Islet of Langerhans (tissue), 1 donor: ENCODE data around the gene SH2D1B.

Source experiments
- FAIRE-seq: peaks from one replicate; lab custom pipeline; 2011; peaks lifted over from hg19 to GRCh38; lab: Jason Lieb, UNC

Gene SH2D1B

DNA sequence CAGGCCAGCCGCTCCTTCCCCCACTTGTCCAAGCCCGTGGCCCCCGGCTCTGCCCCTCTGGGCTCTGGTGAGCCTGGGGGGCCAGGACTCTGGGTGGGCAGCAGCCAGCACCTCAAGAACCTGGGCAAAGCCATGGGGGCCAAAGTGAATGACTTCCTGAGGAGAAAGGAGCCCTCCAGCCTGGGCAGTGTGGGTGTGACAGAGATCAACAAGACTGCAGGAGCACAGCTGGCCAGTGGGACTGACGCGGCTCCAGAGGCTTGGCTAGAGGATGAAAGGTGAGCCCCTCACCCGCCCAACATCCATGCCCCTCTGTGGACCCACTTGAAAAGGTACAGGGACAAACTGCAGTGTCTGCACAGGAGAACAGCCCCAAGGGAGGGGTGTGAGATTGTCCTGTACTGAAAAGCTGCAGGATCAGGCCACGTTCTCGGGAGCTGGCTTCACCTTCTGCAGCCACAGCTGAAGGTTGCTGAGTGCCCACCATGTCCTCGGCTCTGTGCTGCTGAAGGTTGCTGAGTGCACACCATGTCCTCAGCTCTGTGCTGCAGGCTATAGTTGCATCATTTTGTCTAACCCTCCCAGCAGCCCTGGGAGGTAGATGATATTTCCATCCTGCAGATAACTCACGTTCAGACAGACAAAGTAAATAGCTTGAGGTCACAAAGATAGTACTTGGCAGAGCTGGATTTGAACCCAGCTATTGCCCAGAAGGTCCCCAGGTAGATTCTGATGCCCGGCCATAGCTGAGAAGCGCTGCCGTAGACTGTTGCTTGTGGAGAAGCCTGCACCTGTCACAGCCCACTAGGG, 29.8 kb downstream of the SH2D1B start:
- no peak for FAIRE-seq

DNA sequence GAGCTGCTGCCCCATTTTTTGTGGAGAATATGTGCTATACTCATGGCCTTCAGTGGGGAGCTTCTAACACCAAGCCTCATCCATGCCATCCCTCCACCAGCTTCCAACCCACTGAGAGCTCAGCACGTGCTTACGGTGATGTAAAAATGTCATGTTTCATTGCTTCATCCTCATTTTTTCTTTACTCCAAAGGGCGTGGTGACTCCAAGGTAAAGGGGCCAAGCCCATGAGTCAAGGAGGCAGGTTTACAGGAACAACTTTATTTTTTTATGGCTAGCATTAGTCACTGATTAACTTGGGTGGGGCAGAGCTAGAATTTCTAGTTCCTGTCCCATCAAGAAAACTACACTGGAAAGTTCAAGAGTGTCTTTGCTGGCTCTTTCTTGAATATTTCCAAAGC, 30.6 kb downstream of the SH2D1B start, which contains the start of gene C1orf226:
Gene C1orf226, plus strand, starts transcription at position 346 of the 400 bp plus-strand sequence. CDS start 174 bp downstream, outside the sequence.
- FAIRE-seq: no peak

DNA sequence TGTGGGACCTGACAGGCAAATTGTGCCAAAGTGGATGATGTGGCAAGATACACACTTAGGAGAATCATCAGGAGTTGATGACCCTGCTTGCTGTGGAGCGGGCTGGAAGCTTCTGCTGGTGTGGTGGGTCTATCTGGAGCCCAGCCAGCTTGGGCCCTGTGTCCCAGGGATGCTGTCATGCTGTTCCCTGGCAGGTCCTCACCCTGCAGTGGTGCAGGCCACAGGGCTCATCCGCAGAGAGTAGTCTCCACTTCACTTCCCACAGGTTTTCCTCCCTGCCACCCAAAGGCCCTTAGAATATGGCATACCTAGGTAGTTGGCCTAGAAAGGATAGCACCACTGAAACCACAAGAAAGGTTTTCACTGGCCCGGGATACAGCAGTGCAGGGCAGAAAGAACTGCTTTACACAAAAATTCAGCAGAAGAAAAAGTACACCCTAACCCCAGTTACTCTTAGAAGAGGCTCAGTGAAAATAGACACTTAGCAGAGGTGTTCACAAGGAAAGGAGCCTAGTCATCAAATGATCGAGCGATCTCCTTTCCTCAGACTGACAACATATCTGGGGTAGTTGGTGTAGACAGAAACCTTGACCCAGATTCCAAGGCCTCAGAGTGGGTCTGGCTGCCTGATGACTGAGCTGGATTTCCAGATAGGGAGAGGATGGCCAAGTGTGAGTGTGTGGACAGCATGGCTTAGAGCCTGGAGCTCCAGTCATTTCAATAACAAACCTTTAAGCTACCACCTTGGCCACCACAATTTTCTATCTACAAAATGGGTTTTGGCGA, 31.7 kb downstream of the SH2D1B start:
- FAIRE-seq: no peak

DNA sequence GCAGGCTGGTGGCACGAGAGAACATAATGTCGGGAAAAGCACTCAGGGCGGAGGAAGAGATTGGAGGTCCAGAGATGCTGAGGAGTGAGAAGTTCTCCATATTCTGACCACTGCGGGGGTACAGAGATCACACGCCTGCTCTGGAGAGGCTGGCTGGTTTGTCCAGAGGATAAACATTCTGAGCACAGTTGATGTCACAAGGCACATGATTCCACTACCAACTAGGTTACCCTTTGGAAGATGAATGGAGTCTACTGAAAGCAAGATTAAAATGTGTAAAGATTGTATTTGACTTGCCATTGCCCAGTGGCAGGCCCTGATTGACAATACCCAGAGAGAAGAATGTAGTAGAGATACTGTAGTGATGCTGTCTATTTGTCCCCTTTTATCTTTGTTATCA, 35.2 kb downstream of the SH2D1B start, which contains the start of gene SPATA46:
Gene SPATA46, minus strand, starts transcription at position 164 of the 400 bp plus-strand sequence. Its CDS starts 64 bp downstream, at position 100.
- no peak for FAIRE-seq

DNA sequence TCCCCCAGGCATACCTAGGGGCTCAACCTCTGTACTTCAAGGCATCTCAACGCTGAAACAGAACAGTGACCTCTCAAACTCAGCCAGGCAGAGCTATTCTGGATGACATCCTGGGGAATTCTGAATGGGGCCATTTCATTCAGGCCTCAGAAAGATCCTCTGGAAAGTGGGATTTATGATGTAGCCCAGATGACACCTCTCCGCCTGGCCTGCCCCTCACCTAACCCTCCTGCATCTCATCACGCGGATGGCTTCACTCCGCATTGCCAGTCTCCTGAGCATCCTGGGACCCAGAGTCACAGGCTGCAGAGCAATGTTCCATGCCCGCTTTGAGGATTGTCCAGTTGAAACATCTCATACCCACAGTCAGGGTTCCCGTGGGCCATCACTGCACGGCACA, 36.5 kb downstream of the SH2D1B start:
- FAIRE-seq: no peak

DNA sequence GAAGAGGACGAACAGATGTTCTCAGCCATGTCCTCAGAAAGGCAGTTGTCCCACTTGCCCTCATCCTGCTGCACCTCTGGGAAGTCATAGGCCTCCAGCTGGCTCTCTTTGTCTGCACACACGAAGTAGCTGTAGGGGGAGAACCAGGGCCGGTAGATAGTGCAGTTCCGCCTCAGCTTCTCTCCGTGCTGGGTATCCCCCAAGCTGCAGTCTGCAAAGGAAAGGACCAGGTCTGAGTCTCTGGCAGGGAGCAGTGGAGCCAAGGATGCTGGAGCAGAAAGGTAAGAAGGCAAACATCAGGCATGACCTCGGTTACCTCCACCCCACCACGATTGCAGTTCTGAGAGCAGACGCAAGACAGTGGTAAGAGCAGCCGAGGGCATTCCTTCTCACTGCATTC, 37.5 kb downstream of the SH2D1B start:
- no peak for FAIRE-seq

DNA sequence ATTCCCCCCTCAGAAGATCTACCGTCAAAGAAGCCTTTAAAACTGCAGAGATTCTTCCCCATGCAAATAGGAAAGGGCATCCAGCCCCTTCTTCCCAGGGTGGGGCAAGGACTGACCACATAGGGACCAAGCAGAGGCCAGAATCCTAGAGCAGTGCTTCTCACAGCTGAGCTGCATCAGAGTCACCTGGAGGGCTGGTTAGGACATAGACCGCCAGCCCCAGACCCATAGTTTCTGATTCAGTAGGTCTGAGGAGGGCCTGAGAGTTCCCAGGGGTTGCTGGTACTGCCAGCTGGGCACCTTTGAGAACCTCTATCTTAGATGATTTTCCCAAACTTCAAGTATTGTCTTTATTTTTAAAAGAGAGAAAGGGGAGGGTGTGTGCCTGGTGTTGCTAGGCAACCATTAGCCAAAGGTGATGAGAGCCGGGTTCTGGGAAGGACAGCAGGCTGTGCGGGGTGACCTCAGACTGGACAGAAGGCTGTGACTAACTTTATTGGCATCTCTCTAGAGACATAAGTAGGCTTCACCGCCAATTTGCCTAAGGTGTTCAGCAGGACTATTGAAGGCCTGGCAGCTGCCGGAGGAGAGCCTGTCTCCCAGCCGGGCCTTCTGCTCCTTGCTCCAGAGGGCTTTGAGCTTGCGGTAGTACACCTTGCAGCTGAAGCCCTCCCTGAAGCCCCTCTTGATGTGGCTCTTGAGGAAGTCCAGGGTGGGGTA, 38.2 kb downstream of the SH2D1B start:
- FAIRE-seq: no peak

DNA sequence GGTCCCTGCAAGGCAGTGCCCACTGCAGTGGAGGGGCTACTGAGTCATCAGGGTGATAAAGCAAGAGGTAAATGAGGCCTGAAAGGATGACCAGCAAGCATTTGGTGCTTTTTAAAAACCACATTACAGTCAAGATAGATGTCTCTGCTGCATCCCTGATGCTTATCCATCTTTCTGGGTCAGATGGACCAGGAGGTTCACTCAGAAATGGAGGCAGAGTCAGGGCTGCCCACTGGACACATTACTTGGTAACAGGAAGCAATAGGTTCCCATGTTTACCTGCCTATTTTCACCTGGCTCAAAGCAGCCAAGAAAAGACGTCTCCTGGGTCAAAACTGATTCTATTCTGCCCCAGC, 38.9 kb downstream of the SH2D1B start:
- FAIRE-seq: no peak

DNA sequence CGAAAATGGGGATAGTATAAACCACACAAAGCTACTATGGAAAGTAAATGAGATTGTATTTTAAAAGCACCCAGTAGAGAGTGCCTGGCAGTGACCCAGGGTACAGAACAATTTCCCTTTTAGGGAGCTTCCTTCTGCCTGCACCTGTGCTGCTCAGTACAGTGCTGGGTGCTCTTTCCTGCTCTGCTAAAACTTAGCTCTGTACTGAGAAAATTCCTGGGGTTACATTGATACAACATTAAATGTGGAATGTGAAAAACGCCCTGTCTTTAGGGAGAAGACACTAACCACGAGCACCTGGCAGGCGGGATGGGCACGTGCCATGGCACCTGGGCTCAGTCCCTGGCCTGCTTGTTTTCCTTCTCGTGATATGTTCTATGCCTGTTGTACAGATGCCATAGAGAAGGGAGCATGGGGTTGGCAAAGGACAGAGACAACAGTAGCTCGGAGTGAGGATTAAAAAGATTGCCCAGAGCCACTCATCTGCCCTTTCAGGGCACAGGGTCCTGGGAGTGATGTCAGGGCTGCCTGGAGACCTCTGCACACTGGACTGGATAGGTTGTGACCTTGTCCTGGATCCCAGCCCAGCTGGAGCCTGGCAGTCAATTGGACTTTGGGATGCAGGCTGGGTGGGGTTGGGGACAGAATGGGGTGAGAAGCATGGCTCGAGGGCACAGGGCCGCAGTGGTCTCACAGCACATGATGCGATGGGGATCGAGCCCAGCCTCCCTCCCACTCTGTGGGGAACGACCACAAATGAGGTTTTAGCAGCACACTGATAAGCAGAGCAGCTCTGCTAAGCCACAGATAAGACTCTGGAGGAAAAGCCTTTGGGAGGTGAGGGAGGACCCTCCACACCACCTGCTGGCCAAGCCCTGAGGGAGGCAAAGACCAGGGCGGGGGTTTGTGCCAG, 39.5 kb downstream of the SH2D1B start:
- no peak for FAIRE-seq

DNA sequence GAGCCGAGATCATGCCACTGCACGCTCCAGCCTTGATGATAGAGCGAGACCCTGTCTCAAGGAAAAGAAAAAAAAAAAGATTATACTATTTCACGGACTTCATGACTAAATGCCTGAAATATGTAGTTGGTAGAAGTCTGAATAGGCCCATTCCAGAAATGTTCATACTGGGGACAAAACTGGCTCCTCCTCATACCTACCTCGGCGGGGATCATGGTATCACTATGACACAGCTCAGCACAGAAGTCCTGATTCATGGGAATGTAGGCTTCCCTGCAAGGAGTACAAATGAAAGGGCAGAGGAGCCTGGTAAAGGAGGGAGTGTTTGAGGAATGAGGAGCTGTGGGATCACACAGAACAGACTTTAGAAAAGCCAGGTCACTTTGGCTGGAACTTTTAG, 40.3 kb downstream of the SH2D1B start:
- FAIRE-seq: no peak

DNA sequence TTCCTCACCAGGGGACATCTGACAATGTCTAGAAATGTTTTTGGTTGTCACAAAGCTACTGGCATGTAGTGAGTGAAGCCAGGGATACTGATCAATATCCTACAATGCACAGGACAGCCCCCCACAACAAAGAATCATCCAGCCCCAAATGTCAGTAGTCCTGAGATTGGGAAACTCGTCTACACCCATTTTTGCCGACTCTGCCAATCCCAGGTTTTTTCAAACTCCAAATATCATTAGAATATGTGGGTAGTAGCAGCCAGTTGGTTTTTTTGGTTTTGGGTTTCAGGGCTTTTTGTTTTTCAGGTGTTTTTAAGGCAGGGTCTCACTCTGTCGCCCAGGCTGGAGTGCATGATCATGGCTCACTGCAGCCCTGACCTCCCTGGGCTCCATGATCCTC, 41.2 kb downstream of the SH2D1B start:
- FAIRE-seq: no peak

DNA sequence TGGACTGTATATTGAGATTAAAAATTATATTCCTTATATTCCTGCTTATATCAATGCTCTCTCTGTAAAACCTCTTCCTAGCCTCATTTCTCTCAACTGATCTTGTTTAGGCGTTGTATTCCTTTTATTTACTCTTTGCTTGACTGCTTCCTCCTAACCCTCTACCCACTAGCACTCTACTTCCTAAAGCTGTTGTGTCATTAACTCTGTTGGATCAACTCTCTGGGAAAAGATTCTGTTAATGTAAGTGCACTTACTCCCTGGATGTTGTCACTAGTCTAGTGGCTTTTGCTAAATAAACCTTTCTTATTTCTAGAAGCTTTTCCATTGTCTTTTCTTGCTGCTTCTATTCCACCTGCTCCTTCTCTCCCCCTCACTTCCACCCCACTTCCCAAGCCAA, 41.8 kb downstream of the SH2D1B start:
- FAIRE-seq: no peak

DNA sequence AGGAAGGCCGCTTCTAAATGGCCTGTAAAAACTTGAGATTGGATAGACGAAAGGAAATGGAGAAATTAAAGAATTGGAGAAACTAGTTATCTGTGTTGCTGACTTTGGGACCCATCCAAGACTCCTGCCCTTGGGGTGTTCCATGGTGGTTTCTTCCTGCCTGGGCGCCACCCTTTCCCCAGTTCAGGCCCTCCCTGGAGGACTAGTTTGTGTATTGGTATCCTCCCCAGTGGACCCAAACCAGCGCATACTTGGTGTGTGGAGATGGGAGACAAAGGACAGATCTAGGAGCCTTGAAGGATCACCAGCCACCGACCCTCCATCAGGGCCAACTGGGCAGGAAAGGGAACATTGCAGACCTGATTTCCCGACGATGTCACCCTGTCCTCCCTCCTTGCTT, 42.4 kb downstream of the SH2D1B start:
- no peak for FAIRE-seq

DNA sequence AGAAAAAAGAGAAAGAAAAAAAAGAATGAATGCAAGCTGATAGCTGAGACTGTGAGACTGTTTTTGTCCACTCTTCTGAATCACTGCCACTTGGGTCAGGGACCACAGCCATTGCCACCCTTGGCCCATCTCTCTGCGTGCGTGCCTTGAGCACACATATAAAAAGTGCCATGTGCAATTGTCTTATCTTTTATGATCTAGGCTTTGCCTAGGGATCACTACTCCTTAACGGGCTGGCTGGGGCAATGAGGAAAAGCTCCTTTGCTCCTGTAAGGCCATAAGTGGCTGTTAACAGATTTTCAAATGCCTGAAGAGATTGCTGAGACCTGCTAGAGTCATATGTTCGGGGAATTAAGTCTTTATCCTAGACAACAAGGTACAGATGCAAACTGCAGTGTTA, 43.5 kb downstream of the SH2D1B start:
- FAIRE-seq: no peak

DNA sequence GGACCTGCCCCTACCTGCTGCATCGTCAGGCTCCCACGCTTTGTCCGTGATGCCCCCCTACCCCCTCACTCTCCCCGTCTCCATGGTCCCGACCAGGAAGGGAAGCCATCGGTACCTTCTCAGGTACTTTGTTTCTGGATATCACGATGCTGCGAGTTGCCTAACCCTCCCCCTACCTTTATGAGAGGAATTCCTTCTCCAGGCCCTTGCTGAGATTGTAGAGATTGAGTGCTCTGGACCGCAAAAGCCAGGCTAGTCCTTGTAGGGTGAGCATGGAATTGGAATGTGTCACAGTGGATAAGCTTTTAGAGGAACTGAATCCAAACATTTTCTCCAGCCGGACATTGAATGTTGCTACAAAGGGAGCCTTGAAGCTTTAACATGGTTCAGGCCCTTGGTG, 44.2 kb downstream of the SH2D1B start:
- no peak for FAIRE-seq

DNA sequence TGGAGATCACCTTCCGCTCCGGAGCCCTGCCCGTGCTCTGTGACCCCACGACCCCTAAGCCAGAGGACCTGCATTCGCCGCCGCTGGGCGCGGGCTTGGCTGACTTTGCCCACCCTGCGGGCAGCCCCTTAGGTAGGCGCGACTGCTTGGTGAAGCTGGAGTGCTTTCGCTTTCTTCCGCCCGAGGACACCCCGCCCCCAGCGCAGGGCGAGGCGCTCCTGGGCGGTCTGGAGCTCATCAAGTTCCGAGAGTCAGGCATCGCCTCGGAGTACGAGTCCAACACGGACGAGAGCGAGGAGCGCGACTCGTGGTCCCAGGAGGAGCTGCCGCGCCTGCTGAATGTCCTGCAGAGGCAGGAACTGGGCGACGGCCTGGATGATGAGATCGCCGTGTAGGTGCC, 44.9 kb downstream of the SH2D1B start:
- no peak for FAIRE-seq

DNA sequence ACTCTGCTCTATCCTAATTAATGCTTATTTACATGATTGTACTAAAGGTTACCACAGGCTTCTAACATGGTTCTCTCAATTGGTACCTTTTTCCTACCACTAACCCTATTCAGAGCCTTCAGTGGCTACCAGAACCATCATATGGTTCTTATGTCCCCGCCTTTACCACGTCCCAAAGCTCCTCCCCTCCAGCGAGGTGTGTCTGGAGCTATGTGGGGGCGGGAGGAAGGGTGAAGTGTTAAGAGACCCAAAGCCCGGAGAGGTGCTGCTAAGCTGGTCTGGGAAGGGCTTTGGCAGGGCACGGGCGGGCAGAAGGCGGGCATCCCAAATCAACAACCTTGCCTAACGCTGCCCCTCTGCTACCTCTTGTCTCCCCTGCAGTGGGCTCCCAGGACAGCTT, 45.3 kb downstream of the SH2D1B start:
- FAIRE-seq: no peak

DNA sequence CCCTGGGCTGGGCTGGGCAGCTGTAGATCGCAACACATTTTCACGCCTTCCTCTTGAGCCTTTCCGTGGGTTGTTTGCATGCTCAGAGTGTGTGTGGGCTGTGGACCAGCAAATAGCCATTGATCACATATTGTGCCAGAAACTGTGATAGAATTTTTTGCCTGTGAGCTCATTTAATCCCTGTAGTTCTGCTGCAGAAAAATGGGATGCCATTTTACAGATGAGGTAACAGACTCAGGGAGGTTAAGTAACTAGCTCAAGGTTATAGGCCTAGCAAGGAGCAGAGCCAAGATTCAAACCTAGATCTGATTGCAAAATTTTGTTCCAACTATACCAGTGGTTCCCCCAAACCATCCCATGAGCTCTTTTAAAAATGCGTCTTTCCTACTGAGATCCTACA, 45.8 kb downstream of the SH2D1B start:
- FAIRE-seq: no peak

DNA sequence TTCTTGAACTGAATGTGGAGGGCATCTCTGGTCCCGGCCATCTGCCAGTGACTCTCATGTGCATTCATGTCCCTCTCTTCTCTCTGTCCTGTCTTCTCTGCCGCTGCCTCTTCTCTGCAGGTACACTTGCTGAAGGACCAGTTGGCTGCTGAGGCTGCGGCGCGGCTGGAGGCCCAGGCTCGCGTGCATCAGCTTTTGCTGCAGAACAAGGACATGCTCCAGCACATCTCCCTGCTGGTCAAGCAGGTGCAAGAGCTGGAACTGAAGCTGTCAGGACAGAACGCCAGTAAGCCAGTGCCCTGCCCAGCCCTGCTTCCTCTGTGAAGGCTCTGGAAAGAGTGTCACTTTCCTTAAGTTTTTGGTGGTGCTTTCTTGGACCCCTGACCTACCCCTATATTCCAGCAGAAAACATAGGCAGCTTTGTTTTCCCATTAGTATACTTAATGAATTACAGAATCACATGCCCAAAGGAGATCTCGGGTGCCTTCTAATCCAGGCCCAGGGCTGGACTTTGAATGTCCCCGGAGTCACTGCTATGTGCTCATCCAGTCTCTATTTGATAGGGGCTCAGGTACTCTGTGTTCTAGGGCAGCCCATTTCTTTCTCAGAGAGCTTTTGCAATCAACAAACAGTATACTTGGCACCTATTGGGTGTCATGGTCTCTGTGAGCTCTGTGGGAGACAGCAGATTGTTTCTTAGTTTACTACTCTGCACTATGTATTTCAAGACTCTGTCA, 46.5 kb downstream of the SH2D1B start:
- no peak for FAIRE-seq

DNA sequence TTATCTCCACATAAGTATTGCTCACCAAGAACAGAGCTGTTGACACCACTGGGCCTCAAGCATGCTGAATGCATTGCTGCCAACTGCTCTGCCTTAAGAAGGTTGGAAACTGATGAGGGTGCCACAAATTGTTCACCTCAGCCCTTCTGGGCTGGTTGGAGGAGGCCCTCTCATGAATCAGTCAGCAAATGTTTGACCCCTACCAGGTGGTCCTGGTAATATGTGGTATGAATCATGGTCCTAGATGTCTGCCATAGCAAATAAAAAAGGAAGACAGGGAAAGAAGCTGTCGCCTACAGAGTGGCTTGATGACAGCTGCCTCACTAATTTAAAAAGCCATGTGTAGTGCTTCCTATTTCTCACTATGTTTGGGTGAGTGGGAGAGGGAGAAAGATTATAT, 47.4 kb downstream of the SH2D1B start:
- FAIRE-seq: no peak

DNA sequence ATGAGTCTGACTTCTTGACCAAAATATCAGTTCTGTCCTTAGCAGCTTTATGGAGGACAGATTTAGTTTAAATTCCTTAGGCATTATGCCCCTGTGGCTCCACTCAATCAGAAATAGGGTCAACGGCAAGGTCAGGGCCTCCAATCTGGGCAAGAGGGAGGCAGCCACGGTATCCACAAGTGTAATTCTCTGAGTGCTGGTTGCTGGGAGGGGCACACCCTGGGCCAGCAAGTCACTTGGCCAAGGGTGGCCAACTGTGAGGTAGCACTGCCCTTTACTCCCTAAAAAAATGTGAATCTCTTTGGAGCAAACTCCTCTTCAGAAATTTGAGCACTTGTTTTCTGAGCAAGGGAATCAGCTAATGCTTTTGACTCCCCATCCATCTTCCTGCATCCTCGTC, 48.1 kb downstream of the SH2D1B start:
- no peak for FAIRE-seq
